ENCODE results near the gene CRAT. TPM values are rescaled to one million over a fixed set of nuclear protein-coding genes. Genes with fewer than 3 reads are reported as not detected.

Gene CRAT
- total and polyA plus RNA-seq, 2 of the 4 experiments (the other 2 are of a cell fraction) = 18.8 to 41.6 TPM

GRCh38 chr9:129138144-129138462 is 27.5 kb upstream of the CRAT start:
- Histone ChIP-seq H3K56ac (ENCODE audit: extremely low read depth, insufficient read depth, low read length) (peak overlapping the region; percentile 34), H3K14ac (replicated peaks; ENCODE audit: low read depth, low read length) (peak overlapping the region; percentile 88), H4K8ac (ENCODE audit: low read depth in 2 of 2, low read length in 2 of 2) (peak overlapping the region; percentile 44 to 89), H2BK20ac (ENCODE audit: low read depth, low read length) (peak overlapping the region; percentile 90), H3K23ac (ENCODE audit: low read depth, low read length) (peak overlapping the region; percentile 80), H2BK120ac (ENCODE audit: low read depth, low read length) (peak overlapping the region; percentile 100), H3K4me2 (ENCODE audit: low read depth, low read length) (no peak overlapping the region), H4K20me1 (ENCODE audit: insufficient read depth, low read length) (no peaks in the 10 kb centered on the region; the same call in 1 of the 2 replicates), H3K9me1 (ENCODE audit: insufficient read depth, low read length) (peaks cover 5% of the 10 kb centered on the region; the same call in 1 of the 2 replicates), H3K18ac (ENCODE audit: low read depth, low read length) (no peak overlapping the region; the same call in 1 of the 2 replicates), H3K27ac (ENCODE audit: insufficient read depth, low read length) (peak overlapping the region; percentile 83), H4K5ac (ENCODE audit: low read depth, low read length) (peak overlapping the region; percentile 85), H3K9ac (ENCODE audit: low read depth, low read length) (peak overlapping the region; percentile 34), H3K4me3 (ENCODE audit: insufficient read depth, low read depth, low read length) (no peak overlapping the region), H3K79me1 (ENCODE audit: low read depth in 1 of 2, low read length in 2 of 2) (peaks cover 5 to 32% of the 10 kb centered on the region in 2 experiments; a peak in 3 of 4 replicates), H2BK15ac (ENCODE audit: low read depth, low read length) (peak overlapping the region; percentile 55; the same call in 2 of the 3 replicates), H3K4ac (ENCODE audit: low read depth, low read length) (peak overlapping the region; percentile 100), H4K91ac (ENCODE audit: insufficient read depth, low read depth, low read length) (peak overlapping the region; percentile 94), H3K36me3 (ENCODE audit: control insufficient read depth, insufficient read depth, low read length) (peaks cover 24% of the 10 kb centered on the region), H3K9me3 (ENCODE audit: control insufficient read depth, insufficient read depth, low read length) (no peaks in the 10 kb centered on the region), H3K4me1 (ENCODE audit: control insufficient read depth, insufficient read depth, low read length) (peaks cover 38% of the 10 kb centered on the region), H2AK5ac (ENCODE audit: low read depth, low read length) (peak overlapping the region; percentile 83), H2BK5ac (ENCODE audit: low read depth, low read length, poor library complexity, severe bottlenecking) (peak overlapping the region; percentile 86), H2AFZ (replicated peaks; ENCODE audit: low read length, poor library complexity) (no peak overlapping the region), H2AK9ac (replicated peaks; ENCODE audit: low read depth, low read length, poor library complexity) (peak overlapping the region; percentile 86), H3K27me3 (ENCODE audit: control insufficient read depth, insufficient read depth, low read length) (no peaks in the 10 kb centered on the region)
- ChIA-PET CTCF (interaction anchor here (1.4 to 3.1 kb wide), 2 partner anchors 35 to 468 kb away, joined by 4 to 21 read pairs; no protein-coding TSS in a partner anchor), POLR2A (ENCODE audit: unreplicated experiment) (interaction anchor here (1.0 kb wide), 1 partner anchor 487 kb away, joined by 3 read pairs; no protein-coding TSS in a partner anchor)
- BruUV-seq (replicated peaks) = no TSS peak
- 100% methylated on average over 3 of the region's 9 CpGs; no CpG with 5 or more reads in 1 of the 2 experiments for WGBS, 2 experiments (ENCODE audit: extremely low coverage in 2 of 2, insufficient read length in 1 of 2)
- dilution Hi-C loops (cut with HindIII; ENCODE audit: low sequenced_read_pairs, unreplicated experiment) (no loop called here), intact Hi-C loops (cut with micrococcal nuclease) (loop anchor here (2.0 to 5.0 kb wide), 2 partner anchors 197 to 644 kb away; no protein-coding TSS in a partner anchor), in situ Hi-C loops (cut with MboI; ENCODE audit: low sequenced_read_pairs) (no loop called here)
- TF ChIP-seq MXI1 (IDR thresholded peaks at IDR 0.05; ENCODE audit: borderline replicate concordance, low read depth, low read length) (no peak), CEBPB (IDR thresholded peaks at IDR 0.05; ENCODE audit: low read depth, low read length) (peak; percentile 43; the same call in 1 of the 2 replicates)
- DNase-seq (no peak), ATAC-seq (ENCODE audit: low read depth) (no peak)

All from IMR-90 (cell line).